DMS153 (cell line): ENCODE data around the gene ANLN.
A peak's percentile ranks its signal among the peaks of the same experiment; 100 is the strongest.

Experiments used
- DNase-seq: peaks from one replicate; lab custom pipeline; 2025; lab: John Stamatoyannopoulos, UW

The ANLN gene, protein sequence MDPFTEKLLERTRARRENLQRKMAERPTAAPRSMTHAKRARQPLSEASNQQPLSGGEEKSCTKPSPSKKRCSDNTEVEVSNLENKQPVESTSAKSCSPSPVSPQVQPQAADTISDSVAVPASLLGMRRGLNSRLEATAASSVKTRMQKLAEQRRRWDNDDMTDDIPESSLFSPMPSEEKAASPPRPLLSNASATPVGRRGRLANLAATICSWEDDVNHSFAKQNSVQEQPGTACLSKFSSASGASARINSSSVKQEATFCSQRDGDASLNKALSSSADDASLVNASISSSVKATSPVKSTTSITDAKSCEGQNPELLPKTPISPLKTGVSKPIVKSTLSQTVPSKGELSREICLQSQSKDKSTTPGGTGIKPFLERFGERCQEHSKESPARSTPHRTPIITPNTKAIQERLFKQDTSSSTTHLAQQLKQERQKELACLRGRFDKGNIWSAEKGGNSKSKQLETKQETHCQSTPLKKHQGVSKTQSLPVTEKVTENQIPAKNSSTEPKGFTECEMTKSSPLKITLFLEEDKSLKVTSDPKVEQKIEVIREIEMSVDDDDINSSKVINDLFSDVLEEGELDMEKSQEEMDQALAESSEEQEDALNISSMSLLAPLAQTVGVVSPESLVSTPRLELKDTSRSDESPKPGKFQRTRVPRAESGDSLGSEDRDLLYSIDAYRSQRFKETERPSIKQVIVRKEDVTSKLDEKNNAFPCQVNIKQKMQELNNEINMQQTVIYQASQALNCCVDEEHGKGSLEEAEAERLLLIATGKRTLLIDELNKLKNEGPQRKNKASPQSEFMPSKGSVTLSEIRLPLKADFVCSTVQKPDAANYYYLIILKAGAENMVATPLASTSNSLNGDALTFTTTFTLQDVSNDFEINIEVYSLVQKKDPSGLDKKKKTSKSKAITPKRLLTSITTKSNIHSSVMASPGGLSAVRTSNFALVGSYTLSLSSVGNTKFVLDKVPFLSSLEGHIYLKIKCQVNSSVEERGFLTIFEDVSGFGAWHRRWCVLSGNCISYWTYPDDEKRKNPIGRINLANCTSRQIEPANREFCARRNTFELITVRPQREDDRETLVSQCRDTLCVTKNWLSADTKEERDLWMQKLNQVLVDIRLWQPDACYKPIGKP

GRCh38 chr7:36389371-36390198 lies at the start of gene ANLN:
Gene ANLN (plus strand): TSS chr7:36389862. CDS start chr7:36390027, 165 bp downstream.
- DNase-seq = peak; percentile 92

- no peak for DNase-seq
Observed at GRCh38 chr7:36343548-36343947, 46.1 kb upstream of the ANLN start.

DNA sequence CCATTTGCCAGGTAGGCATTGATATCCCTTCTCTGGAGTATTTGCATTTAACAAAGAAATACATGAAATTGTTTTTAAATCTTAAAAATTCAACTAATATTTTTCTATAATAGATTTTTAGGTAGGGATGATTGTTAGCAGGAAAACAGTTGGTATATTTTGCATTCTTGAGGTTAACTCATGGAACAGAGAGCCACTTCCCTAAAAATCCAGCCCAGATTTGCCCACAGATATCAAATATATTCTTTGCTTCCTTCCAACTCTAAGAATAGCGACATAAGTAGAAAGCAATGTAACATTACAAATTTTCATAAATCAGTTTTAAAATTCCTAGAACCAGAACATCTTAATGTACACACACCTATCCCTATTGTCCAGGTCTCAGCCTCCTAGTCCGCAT lies 45.0 kb upstream of the ANLN start:
- DNase-seq = no peak

- DNase-seq = no peak
Observed at GRCh38 chr7:36346260-36346831, 43.3 kb upstream of the ANLN start.

GRCh38 chr7:36348256-36348655 lies 41.4 kb upstream of the ANLN start:
- DNase-seq = no peak

DNA sequence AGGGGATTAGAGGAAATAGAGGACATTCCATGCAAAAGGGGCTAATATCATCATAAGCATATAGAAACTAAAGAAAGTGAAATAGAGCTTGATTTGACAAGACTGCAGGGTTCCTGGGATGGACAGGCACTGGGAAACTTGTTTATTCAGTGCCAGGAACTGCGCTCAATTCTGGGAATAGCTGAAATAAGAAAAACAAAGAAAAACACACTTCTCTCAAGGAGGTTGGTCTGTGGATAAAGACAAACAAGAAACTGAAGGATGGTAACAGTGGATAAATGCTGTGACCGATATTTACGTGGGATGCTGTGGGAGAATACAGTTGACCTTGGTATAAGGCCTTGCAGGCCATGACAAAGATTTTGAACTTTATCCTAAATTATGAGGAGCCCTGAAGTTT lies 40.9 kb upstream of the ANLN start:
- DNase-seq = no peak

- no peak for DNase-seq
Observed at GRCh38 chr7:36349626-36350025, 40.0 kb upstream of the ANLN start.

GRCh38 chr7:36355490-36355889 lies 34.2 kb upstream of the ANLN start:
- no peak for DNase-seq

- no peak for DNase-seq
Observed at GRCh38 chr7:36357054-36357453, 32.6 kb upstream of the ANLN start.

- no peak for DNase-seq
Observed at GRCh38 chr7:36358589-36358988, 31.1 kb upstream of the ANLN start.

- no peak for DNase-seq
Observed at GRCh38 chr7:36360244-36360643, 29.4 kb upstream of the ANLN start.

DNA sequence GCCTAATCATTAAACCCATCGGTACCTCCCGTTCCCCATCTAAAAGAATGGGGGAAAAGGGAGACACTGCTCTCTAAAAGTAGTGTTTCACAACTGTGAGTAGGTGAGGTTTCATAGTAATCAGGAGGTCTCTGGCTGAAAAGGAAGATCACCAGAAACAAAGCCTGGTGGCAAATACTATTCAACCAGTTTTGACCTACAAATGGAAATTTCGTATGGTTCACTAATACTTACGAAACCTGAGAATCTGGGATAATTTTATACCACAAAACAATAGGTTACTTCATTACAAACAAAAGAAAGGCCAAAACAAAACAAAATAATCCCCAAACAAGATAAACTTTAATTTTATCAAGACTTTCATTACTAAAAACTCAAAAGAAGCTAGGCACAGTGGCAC lies 28.4 kb upstream of the ANLN start:
- DNase-seq = no peak

GRCh38 chr7:36363515-36363914 lies 26.1 kb upstream of the ANLN start:
- DNase-seq = no peak

- no peak for DNase-seq
Observed at GRCh38 chr7:36366005-36366717, 23.5 kb upstream of the ANLN start.

DNA sequence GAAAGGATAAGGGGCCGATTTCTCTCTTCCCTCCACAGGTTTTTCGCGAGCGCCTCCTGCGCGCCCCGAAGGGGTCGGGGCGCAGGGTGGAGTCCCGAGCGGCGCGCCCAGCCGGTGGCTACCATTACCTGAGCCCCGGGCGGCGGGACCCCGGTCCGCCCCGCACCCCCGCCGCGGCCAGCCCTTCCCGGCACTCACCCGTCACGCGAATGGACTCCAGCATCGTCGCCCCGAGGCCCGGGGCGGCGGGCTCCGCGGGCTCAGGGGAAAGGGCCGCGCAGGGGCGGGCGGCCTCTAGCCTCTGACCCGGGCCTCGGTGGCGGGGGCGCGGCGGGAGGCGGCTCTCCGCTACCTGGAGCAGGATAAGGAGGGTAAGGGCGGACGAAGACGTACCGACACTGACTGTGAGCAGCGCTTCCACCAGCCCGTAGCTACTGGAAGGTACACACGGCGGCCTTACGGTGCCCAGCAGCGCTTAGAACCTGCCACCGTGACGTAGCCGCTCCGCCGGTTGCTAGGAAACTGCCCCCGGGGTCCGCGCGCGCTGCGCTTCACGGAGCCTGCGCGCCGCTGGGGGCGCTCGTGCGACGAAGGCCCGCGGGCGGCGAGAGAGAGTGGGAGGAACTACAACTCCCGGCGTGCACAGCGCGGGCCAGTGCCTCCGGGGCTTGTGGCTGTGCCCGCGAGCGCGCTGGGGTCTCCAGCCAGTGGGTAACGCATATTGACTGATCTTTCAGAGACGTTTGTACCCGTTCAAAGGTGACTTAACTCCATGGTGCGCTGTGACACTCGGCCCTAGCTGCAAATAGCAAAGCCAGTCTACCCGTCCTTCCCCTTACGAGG lies 22.7 kb upstream of the ANLN start:
- peak; percentile 87 for DNase-seq

- DNase-seq = no peak
Observed at GRCh38 chr7:36367561-36368077, 22.0 kb upstream of the ANLN start.

DNA sequence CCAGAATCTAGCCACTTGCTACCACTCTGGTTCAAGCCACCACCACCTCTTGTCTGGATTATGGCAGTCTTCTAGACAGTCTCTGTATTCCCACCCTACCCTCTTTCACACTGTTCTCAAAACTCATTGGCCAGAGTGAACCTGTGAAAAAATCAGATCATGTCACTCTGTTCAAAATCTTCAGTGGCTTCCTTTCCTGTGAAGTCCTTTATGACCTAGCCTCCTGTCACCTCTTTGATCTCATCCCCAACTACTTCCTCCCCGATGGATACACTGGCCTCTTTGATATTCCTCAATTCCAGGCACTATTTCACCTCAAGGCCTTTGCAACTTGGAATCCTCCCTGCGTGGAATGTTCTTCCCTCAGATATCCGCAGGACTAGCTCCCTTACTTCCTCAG lies 21.2 kb upstream of the ANLN start:
- no peak for DNase-seq

- no peak for DNase-seq
Observed at GRCh38 chr7:36369171-36369570, 20.5 kb upstream of the ANLN start.

- DNase-seq = no peak
Observed at GRCh38 chr7:36370046-36370445, 19.6 kb upstream of the ANLN start.

- DNase-seq = no peak
Observed at GRCh38 chr7:36372156-36372555, 17.5 kb upstream of the ANLN start.
